ENCODE data around the gene FIGNL2. TPM values are rescaled to one million over a fixed set of nuclear protein-coding genes. Genes with fewer than 3 reads are reported as not detected.
A peak's percentile ranks its signal among the peaks of the same experiment; 100 is the strongest.
"Not testable (repeated sequence)": the region's sequence is repeated elsewhere in the genome, so short reads cannot be mapped to it uniquely, and the experiment has no call there.

The FIGNL2 gene
- total and polyA plus RNA-seq, 4 donors: 0.06 to 0.70 (median 0.33) TPM

DNA sequence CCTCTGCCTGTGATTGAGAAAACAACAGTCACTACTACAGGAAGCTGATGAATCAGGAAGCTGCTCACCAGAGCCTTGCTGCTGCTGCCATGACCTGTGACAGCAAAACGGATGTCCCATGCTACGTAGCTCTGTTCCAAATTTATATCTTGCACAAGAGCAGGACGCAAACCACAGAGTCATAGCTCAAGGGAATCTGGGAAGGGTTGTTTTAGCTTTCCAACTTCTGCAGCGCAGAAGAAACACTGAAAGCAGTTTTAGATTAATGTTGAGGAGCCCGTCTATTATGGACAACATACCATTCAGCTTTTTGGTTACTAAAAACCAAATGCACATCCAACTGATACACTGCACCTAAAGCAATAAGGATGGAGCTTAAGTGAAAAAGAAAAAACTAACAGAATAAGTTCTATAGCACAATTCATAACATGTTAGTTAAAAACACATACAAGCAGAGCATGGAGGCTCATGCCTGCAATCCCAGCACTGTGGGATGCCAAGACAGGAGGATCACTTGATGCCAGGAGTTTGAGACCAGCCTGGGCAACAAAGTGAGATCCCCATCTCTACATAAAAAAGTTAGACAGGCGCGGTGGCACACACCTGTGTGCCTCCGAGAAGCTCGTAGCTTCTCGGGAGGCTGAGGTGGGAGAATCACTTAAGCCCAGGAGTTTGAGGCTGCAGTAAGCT lies 37.6 kb upstream of the FIGNL2 start (continued):
- TF ChIP-seq RAD21 (IDR thresholded peaks at IDR 0.05) (peak in 1 of 2 donors; percentile 19), GABPA (IDR thresholded peaks at IDR 0.05 in 1 of 2, conservative IDR thresholded peaks at IDR 0.05 in 1 of 2) (peak; percentile 72 to 86), HNF4A (conservative IDR thresholded peaks at IDR 0.05) (no peak), EGR1 (IDR thresholded peaks at IDR 0.05; ENCODE audit: low read depth in 2 of 2) (peak in 1 of 2 donors; percentile 21), FOXA2 (IDR thresholded peaks at IDR 0.05) (no peak), HNF4G (IDR thresholded peaks at IDR 0.05) (no peak), YY1 (IDR thresholded peaks at IDR 0.05) (peak; percentile 42), TAF1 (conservative IDR thresholded peaks at IDR 0.05) (no peak)
- TF ChIP-seq, protein P1, sequence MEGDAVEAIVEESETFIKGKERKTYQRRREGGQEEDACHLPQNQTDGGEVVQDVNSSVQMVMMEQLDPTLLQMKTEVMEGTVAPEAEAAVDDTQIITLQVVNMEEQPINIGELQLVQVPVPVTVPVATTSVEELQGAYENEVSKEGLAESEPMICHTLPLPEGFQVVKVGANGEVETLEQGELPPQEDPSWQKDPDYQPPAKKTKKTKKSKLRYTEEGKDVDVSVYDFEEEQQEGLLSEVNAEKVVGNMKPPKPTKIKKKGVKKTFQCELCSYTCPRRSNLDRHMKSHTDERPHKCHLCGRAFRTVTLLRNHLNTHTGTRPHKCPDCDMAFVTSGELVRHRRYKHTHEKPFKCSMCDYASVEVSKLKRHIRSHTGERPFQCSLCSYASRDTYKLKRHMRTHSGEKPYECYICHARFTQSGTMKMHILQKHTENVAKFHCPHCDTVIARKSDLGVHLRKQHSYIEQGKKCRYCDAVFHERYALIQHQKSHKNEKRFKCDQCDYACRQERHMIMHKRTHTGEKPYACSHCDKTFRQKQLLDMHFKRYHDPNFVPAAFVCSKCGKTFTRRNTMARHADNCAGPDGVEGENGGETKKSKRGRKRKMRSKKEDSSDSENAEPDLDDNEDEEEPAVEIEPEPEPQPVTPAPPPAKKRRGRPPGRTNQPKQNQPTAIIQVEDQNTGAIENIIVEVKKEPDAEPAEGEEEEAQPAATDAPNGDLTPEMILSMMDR (IDR thresholded peaks at IDR 0.05; ENCODE audit: low read depth, low read length, missing input control): no peak

DNA sequence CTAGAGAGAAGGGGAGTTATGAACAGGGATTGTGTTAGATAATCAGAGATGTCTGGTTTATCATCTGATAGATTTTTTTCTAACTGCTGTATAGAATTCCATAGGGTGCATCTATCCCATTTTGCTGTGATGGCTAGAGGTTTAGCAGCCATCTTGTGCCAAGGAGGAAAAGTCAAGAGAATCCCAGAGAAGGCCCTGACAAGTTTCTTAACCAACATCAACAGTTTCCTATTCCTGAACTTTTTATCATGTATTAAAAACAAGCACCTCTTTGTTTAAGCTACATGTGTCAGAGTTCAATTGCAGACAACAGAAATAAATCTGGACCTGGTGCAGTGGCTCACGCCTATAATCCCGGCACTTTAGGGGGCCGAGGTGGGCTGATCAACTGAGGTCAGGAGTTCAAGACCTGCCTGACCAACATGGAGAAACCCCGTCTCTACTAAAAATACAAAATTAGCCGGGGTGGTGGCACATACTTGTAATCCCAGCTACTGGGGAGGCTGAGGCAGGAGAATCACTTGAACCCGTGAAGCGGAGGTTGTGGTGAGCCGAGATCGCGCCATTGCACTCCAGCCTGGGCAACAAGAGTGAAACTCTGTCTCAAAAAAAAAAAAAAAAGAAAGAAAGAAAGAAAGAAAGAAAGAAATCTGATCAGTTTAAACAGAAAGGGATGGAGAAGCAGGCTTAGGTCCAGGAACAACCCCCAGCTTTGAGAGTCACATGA lies 36.9 kb upstream of the FIGNL2 start:
- not testable (repeated sequence) for H3K4me1 ChIP-seq (ENCODE audit: control insufficient read depth in 4 of 4, insufficient read depth in 4 of 4, low read length in 3 of 4); DNase-seq (ENCODE audit: low spot score); H3K36me3 ChIP-seq (ENCODE audit: control insufficient read depth in 4 of 4, insufficient read depth in 3 of 4, low read depth in 1 of 4, low read length in 3 of 4); H3K9me3 ChIP-seq (ENCODE audit: control insufficient read depth in 4 of 4, low read length in 3 of 4); H3K4me3 ChIP-seq (ENCODE audit: low read depth in 1 of 3, low read length in 3 of 3); H3K9ac ChIP-seq (ENCODE audit: low read depth in 1 of 2, low read length in 2 of 2); H3K27me3 ChIP-seq (ENCODE audit: control insufficient read depth in 4 of 4, insufficient read depth in 4 of 4, low read length in 3 of 4)
- 83% methylated on average over 10 of the region's 10 CpGs for WGBS
- H3K27ac ChIP-seq (ENCODE audit: low read depth in 1 of 2, low read length in 2 of 2): peak overlapping the region; percentile 17 to 23

DNA sequence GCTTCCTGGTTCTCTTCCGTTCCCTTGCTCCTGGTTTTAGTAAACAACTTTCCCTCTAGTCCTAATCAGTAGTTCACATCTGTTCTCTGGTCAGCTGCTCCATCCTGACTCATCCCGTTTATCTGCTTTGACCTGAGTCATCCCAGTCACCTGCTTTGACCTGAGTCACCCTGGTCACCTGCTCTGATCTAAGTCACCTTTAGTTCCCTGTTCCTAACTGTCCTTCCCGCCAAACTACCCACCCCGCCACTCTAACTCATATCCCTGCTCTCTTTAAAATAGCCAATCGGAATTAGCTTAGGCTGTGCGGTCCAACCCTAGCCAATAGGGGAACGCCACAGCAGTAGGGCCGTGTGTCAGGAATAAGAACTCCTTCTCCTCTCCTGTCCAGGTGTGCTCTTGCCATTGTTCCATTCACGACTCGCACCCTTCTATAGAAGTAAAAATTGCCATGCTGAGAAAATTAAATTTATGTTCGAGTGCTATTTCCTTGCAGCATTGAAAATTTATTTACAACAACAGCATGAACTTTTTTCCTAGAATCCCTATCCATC lies 36.2 kb upstream of the FIGNL2 start:
- Histone ChIP-seq H3K9ac (ENCODE audit: low read depth in 1 of 2, low read length in 2 of 2) (no peak overlapping the region), H3K27ac (ENCODE audit: low read depth in 1 of 2, low read length in 2 of 2) (no peak overlapping the region)
- TF ChIP-seq GABPA (IDR thresholded peaks at IDR 0.05 in 1 of 2, conservative IDR thresholded peaks at IDR 0.05 in 1 of 2) (no peak), NR2F2 (IDR thresholded peaks at IDR 0.05) (no peak), FOXA2 (IDR thresholded peaks at IDR 0.05) (no peak), JUND (IDR thresholded peaks at IDR 0.05) (peak in 1 of 2 donors; percentile 86), FOXA1 (IDR thresholded peaks at IDR 0.05) (no peak), HNF4G (IDR thresholded peaks at IDR 0.05) (no peak), RAD21 (IDR thresholded peaks at IDR 0.05) (no peak), EGR1 (IDR thresholded peaks at IDR 0.05; ENCODE audit: low read depth in 2 of 2) (no peak), YY1 (IDR thresholded peaks at IDR 0.05) (no peak), TAF1 (conservative IDR thresholded peaks at IDR 0.05) (no peak), HNF4A (conservative IDR thresholded peaks at IDR 0.05) (peak in 1 of 2 donors; percentile 27), SP1 (IDR thresholded peaks at IDR 0.05) (no peak)
- TF ChIP-seq, protein P2, sequence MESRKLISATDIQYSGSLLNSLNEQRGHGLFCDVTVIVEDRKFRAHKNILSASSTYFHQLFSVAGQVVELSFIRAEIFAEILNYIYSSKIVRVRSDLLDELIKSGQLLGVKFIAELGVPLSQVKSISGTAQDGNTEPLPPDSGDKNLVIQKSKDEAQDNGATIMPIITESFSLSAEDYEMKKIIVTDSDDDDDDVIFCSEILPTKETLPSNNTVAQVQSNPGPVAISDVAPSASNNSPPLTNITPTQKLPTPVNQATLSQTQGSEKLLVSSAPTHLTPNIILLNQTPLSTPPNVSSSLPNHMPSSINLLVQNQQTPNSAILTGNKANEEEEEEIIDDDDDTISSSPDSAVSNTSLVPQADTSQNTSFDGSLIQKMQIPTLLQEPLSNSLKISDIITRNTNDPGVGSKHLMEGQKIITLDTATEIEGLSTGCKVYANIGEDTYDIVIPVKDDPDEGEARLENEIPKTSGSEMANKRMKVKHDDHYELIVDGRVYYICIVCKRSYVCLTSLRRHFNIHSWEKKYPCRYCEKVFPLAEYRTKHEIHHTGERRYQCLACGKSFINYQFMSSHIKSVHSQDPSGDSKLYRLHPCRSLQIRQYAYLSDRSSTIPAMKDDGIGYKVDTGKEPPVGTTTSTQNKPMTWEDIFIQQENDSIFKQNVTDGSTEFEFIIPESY (IDR thresholded peaks at IDR 0.05): no peak
- TF ChIP-seq, protein P3, sequence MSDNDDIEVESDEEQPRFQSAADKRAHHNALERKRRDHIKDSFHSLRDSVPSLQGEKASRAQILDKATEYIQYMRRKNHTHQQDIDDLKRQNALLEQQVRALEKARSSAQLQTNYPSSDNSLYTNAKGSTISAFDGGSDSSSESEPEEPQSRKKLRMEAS (IDR thresholded peaks at IDR 0.05): no peak
- TF ChIP-seq, protein P4, sequence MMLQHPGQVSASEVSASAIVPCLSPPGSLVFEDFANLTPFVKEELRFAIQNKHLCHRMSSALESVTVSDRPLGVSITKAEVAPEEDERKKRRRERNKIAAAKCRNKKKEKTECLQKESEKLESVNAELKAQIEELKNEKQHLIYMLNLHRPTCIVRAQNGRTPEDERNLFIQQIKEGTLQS (IDR thresholded peaks at IDR 0.05): no peak
- TF ChIP-seq, protein P1 (IDR thresholded peaks at IDR 0.05; ENCODE audit: low read depth, low read length, missing input control): no peak
- TF ChIP-seq, protein P5, sequence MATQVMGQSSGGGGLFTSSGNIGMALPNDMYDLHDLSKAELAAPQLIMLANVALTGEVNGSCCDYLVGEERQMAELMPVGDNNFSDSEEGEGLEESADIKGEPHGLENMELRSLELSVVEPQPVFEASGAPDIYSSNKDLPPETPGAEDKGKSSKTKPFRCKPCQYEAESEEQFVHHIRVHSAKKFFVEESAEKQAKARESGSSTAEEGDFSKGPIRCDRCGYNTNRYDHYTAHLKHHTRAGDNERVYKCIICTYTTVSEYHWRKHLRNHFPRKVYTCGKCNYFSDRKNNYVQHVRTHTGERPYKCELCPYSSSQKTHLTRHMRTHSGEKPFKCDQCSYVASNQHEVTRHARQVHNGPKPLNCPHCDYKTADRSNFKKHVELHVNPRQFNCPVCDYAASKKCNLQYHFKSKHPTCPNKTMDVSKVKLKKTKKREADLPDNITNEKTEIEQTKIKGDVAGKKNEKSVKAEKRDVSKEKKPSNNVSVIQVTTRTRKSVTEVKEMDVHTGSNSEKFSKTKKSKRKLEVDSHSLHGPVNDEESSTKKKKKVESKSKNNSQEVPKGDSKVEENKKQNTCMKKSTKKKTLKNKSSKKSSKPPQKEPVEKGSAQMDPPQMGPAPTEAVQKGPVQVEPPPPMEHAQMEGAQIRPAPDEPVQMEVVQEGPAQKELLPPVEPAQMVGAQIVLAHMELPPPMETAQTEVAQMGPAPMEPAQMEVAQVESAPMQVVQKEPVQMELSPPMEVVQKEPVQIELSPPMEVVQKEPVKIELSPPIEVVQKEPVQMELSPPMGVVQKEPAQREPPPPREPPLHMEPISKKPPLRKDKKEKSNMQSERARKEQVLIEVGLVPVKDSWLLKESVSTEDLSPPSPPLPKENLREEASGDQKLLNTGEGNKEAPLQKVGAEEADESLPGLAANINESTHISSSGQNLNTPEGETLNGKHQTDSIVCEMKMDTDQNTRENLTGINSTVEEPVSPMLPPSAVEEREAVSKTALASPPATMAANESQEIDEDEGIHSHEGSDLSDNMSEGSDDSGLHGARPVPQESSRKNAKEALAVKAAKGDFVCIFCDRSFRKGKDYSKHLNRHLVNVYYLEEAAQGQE (IDR thresholded peaks at IDR 0.05): no peak

More for the DNA sequence above, 36.2 kb upstream of the FIGNL2 start:
- no peaks in the 10 kb centered on the region for H3K9me3 ChIP-seq (ENCODE audit: control insufficient read depth in 4 of 4, low read length in 3 of 4)
- no peaks in the 10 kb centered on the region for H3K27me3 ChIP-seq (ENCODE audit: control insufficient read depth in 4 of 4, insufficient read depth in 4 of 4, low read length in 3 of 4)
- peaks cover 0 to 3% (median 1%) of the 10 kb centered on the region in 4 donors for H3K4me1 ChIP-seq (ENCODE audit: control insufficient read depth in 4 of 4, insufficient read depth in 4 of 4, low read length in 3 of 4)
- DNase-seq (ENCODE audit: low spot score): no peak
- no peak overlapping the region for H3K4me3 ChIP-seq (ENCODE audit: low read depth in 1 of 3, low read length in 3 of 3)
- no peaks in the 10 kb centered on the region for H3K36me3 ChIP-seq (ENCODE audit: control insufficient read depth in 4 of 4, insufficient read depth in 3 of 4, low read depth in 1 of 4, low read length in 3 of 4)
- 83% methylated on average over 11 of the region's 11 CpGs for WGBS
